Neural cell (in vitro differentiated cells): ENCODE measurements around the gene MYOG.

Experiments used
- CTCF ChIP-seq: fragments of 450-650 bp; IDR thresholded peaks from 2 replicates; pipeline ENCODE4 v1.5.1; 2014; ENCODE audit warnings: antibody characterized with exemption, mild to moderate bottlenecking, moderate library complexity; ENCODE audit not compliant: poor library complexity, severe bottlenecking
- EZH2 ChIP-seq: fragments of 200-600, 300-800 bp; shearing (Covaris generic), sonication (generic); IDR thresholded peaks from 2 replicates; pipeline ENCODE4 v1.6.1; 2014; ENCODE audit warnings: antibody characterized with exemption, low read length, borderline replicate concordance, mild to moderate bottlenecking; ENCODE audit not compliant: insufficient read depth, poor library complexity, severe bottlenecking
- POLR2AphosphoS5 ChIP-seq: IDR thresholded peaks from 2 replicates; pipeline ENCODE4 v1.6.1; 2012
- RAD21 ChIP-seq: fragments of 450-650 bp; conservative IDR thresholded peaks from 2 replicates; pipeline ENCODE4 v1.6.1; 2014; ENCODE audit warnings: antibody characterized with exemption, mild to moderate bottlenecking, moderate library complexity

- TF ChIP-seq POLR2AphosphoS5 (no peak), EZH2 (no peak), CTCF (no peak), RAD21 (no peak)
These were observed 36.7 kb downstream of the MYOG start for GRCh38 chr1:203049077-203049476.
